GM23248 (cell line): ENCODE results near the gene COA7.

ENCODE experiments used
- EZH2 ChIP-seq: fragments of 200-600 bp; sonication (generic); IDR thresholded peaks from 2 replicates; pipeline ENCODE4 v1.6.1; 2018; ENCODE audit warnings: antibody characterized with exemption, mild to moderate bottlenecking; ENCODE audit not compliant: insufficient read depth, poor library complexity, severe bottlenecking
- EZH2phosphoT487 ChIP-seq: fragments of 200-600 bp; sonication (generic); IDR thresholded peaks from 2 replicates; pipeline ENCODE4 v1.6.1; 2018; ENCODE audit warnings: antibody characterized with exemption, moderate library complexity, mild to moderate bottlenecking, low read depth; ENCODE audit not compliant: insufficient read depth

DNA sequence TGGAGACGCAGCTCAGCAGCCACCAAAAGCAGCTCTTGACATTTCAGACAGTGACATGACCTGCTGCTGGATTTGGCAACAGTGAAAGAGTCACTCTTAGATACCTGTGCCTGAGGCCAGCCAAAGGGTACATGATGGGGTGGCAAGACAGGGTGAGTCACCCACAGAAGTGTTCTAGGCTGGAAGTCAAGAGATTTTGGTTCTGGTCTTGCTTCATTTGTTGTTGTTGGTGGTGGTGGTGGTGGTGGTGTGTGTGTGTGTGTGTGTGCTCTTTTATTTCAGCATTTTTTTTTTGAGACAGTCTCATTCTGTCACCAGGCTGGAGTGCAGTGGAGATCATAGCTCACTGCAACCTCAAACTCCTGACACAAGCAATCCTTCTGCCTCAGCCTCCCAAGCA, 39.4 kb downstream of the COA7 start:
- no peak for TF ChIP-seq EZH2phosphoT487
- TF ChIP-seq EZH2: no peak
